ENCODE data around the gene ATRAID. TPM values are rescaled to one million over a fixed set of nuclear protein-coding genes. Genes with fewer than 3 reads are reported as not detected.

ATRAID gene
- total RNA-seq, 1 donor from 2014 or later = 203 TPM

Other genes with a start within 250 kb of the ATRAID start
- gene MAPRE3, start 241.4 kb upstream of the ATRAID start, total RNA-seq = 59.8 and 68.3 TPM in 2 replicates
- 78.4 and 103 TPM in 2 replicates for gene TMEM214, start 179.1 kb upstream of the ATRAID start, total RNA-seq
- 17.8 and 25.9 TPM in 2 replicates for gene AGBL5, start 160.4 kb upstream of the ATRAID start, total RNA-seq
- gene OST4, start 140.4 kb upstream of the ATRAID start, total RNA-seq = 278 and 316 TPM in 2 replicates
- gene EMILIN1, start 133.4 kb upstream of the ATRAID start, total RNA-seq = 4.3 and 6.8 TPM in 2 replicates
- 0.21 and 0.24 TPM in 2 replicates for gene KHK, start 125.3 kb upstream of the ATRAID start, total RNA-seq
- gene CGREF1, start 92.9 kb upstream of the ATRAID start, total RNA-seq = 0.27 and 0.62 TPM in 2 replicates
- not detected in 2 replicates for gene ABHD1, start 88.2 kb upstream of the ATRAID start, total RNA-seq
- 80.0 and 90.0 TPM in 2 replicates for gene PREB, start 77.4 kb upstream of the ATRAID start, total RNA-seq
- gene PRR30, start 72.6 kb upstream of the ATRAID start, total RNA-seq = not detected in 2 replicates
- not detected in 2 replicates for gene TCF23, start 63.0 kb upstream of the ATRAID start, total RNA-seq
- gene SLC5A6, start 227 bp downstream of the ATRAID start, total RNA-seq = 31.2 and 36.2 TPM in 2 replicates
- gene CAD, start 5.3 kb downstream of the ATRAID start, total RNA-seq = 22.8 and 24.9 TPM in 2 replicates
- gene SLC30A3, start 51.0 kb downstream of the ATRAID start, total RNA-seq = 0.03 TPM in 1 of 2 replicates, not detected in the other
- gene DNAJC5G, start 63.4 kb downstream of the ATRAID start, total RNA-seq = not detected in 2 replicates
- 74.0 and 105 TPM in 2 replicates for gene TRIM54, start 70.4 kb downstream of the ATRAID start, total RNA-seq
- gene UCN, start 96.4 kb downstream of the ATRAID start, total RNA-seq = 2.4 and 6.6 TPM in 2 replicates
- 108 TPM in 2 replicates for gene MPV17, start 111.1 kb downstream of the ATRAID start, total RNA-seq
- gene GTF3C2, start 144.7 kb downstream of the ATRAID start, total RNA-seq = 45.8 and 46.9 TPM in 2 replicates
- 29.7 and 32.2 TPM in 2 replicates for gene EIF2B4, start 158.3 kb downstream of the ATRAID start, total RNA-seq
- 155 and 159 TPM in 2 replicates for gene SNX17, start 158.6 kb downstream of the ATRAID start, total RNA-seq
- 11.1 and 15.3 TPM in 2 replicates for gene ZNF513, start 168.7 kb downstream of the ATRAID start, total RNA-seq
- gene PPM1G, start 197.6 kb downstream of the ATRAID start, total RNA-seq = 68.0 and 72.4 TPM in 2 replicates
- 168 and 169 TPM in 2 replicates for gene NRBP1, start 216.6 kb downstream of the ATRAID start, total RNA-seq
- not detected in 2 replicates for gene KRTCAP3, start 230.3 kb downstream of the ATRAID start, total RNA-seq

All from myocyte (in vitro differentiated cells).